Caco-2 (cell line): ENCODE data around the gene EZR. TPM values are rescaled to one million over a fixed set of nuclear protein-coding genes. Genes with fewer than 3 reads are reported as not detected.

Experiments used
- BruUV-seq: library from RNA; stranded (reverse); fragments of 400-500 nt; replicated peaks from 2 replicates; lab custom pipeline; 2021; lab: Mats Ljungman, UMichigan
- CTCF ChIA-PET: fragments of 300-600 bp; sonication (Branson Sonifier 250); formaldehyde crosslinking; loops from one replicate; lab custom pipeline; 2022; ENCODE audit warnings: antibody characterized with exemption; lab: Charles Lee
- POLR2A ChIA-PET: fragments of 300-600 bp; sonication (Branson Sonifier 250); formaldehyde crosslinking; loops from one replicate; lab custom pipeline; 2022; ENCODE audit warnings: antibody characterized with exemption; lab: Charles Lee
- DNase-seq, 2 experiments: peaks; one replicate each; pipeline versions ENCODE4 v3.0.0 to v3.0.0-alpha.2; 2020 to 2022
- H3K27me3 ChIP-seq: replicated peaks from 2 replicates; pipeline ENCODE4 v1.6.0; 2011; ENCODE audit warnings: low read length; ENCODE audit not compliant: control insufficient read depth, insufficient read depth
- H3K36me3 ChIP-seq: 2 replicates; pipeline ENCODE4 v1.5.1; 2011; ENCODE audit warnings: low read length; ENCODE audit not compliant: control insufficient read depth, insufficient read depth
- H3K4me1 ChIP-seq: fragments of 250-450 bp; sonication (Bioruptor Pico); 2 replicates; pipeline ENCODE4 v1.5.1; 2020; ENCODE audit warnings: mild to moderate bottlenecking
- H3K4me3 ChIP-seq: 2 replicates; pipeline ENCODE4 v1.5.1; 2011; ENCODE audit warnings: low read depth, mild to moderate bottlenecking, control low read depth, low read length
- H3K9me3 ChIP-seq: fragments of 250-450 bp; sonication (Bioruptor Pico); 2 replicates; pipeline ENCODE4 v1.5.1; 2020; ENCODE audit warnings: mild to moderate bottlenecking, moderate library complexity
- H3K27ac Mint-ChIP-seq: one replicate; pipeline ENCODE4 v1.8.0; 2022; ENCODE audit warnings: mixed read lengths; ENCODE audit not compliant: unreplicated experiment
- H3K27me3 Mint-ChIP-seq: one replicate; pipeline ENCODE4 v1.8.0; 2022; ENCODE audit warnings: mixed read lengths; ENCODE audit not compliant: insufficient read depth, unreplicated experiment
- H3K36me3 Mint-ChIP-seq: one replicate; pipeline ENCODE4 v1.8.0; 2022; ENCODE audit warnings: mild to moderate bottlenecking, mixed read lengths; ENCODE audit not compliant: insufficient read depth, unreplicated experiment
- H3K4me1 Mint-ChIP-seq: one replicate; pipeline ENCODE4 v1.8.0; 2022; ENCODE audit warnings: low read depth, mixed read lengths; ENCODE audit not compliant: unreplicated experiment
- H3K4me3 Mint-ChIP-seq: one replicate; pipeline ENCODE4 v1.8.0; 2022; ENCODE audit warnings: mild to moderate bottlenecking, moderate library complexity, mixed read lengths; ENCODE audit not compliant: unreplicated experiment
- H3K9me3 Mint-ChIP-seq: one replicate; pipeline ENCODE4 v1.8.0; 2022; ENCODE audit warnings: mixed read lengths; ENCODE audit not compliant: unreplicated experiment
- CTCF ChIP-seq, 2 experiments: fragments of 200-600 bp in 1 of 2; IDR thresholded peaks; 1 replicate in 1 of 2; 2 replicates in 1 of 2; pipeline versions ENCODE4 v1.5.1 to v1.8.0; 2011 to 2022; ENCODE audit warnings: antibody characterized with exemption in 1 of 2, control low read depth in 1 of 2, inconsistent platforms in 1 of 2, low read depth in 1 of 2, low read length in 1 of 2, mild to moderate bottlenecking in 1 of 2, moderate library complexity in 1 of 2; ENCODE audit not compliant: insufficient read depth in 1 of 2, severe bottlenecking in 1 of 2, unreplicated experiment in 1 of 2
- intact Hi-C: fragments of 100-400 bp; cut with micrococcal nuclease; formaldehyde crosslinking; loops from one replicate; pipeline ENCODE4 v1.10.0; 2022; ENCODE audit not compliant: unreplicated experiment
- microRNA-seq: library from miRNA; unstranded; fragments of <30 nt; microRNA quantifications from one replicate; pipeline ENCODE4 v1.2.0, GENCODE V29; 2022
- total RNA-seq: library from RNA; stranded (reverse); gene quantifications from 2 replicates; pipeline ENCODE4 v1.2.3, GENCODE V29; 2022

The EZR gene
- total RNA-seq, 1 experiment from 2014 or later: 290 TPM

GRCh38 chr6:158718461-158719046 lies 100.6 kb downstream of the EZR start:
- no peak overlapping the region for H3K27ac Mint-ChIP-seq
- Histone ChIP-seq H3K4me1 (peaks cover 28% of the 10 kb centered on the region), H3K9me3 (no peaks in the 10 kb centered on the region), H3K27me3 (no peaks in the 10 kb centered on the region), H3K36me3 (no peaks in the 10 kb centered on the region), H3K4me3 (no peak overlapping the region)
- H3K4me3 Mint-ChIP-seq: no peak overlapping the region
- ChIA-PET CTCF (interaction anchor here (0.6 to 1.3 kb wide), 6 partner anchors 11 to 452 kb away, joined by 3 to 6 read pairs (median 3); no protein-coding TSS in a partner anchor), POLR2A (interaction anchor here (1.0 kb wide), 1 partner anchor 281 kb away, joined by 3 read pairs; the partner anchor contains the start of gene RSPH3)
- peak; percentile 44 to 45 for TF ChIP-seq CTCF (IDR thresholded peaks at IDR 0.05; ENCODE audit: insufficient read depth in 1 of 2, low read depth in 1 of 2, low read length in 1 of 2, severe bottlenecking in 1 of 2, unreplicated experiment in 1 of 2)
- no peaks in the 10 kb centered on the region for H3K36me3 Mint-ChIP-seq
- no peaks in the 10 kb centered on the region for H3K9me3 Mint-ChIP-seq
- intact Hi-C loops: no loop called here
- DNase-seq: peak; percentile 36 to 48
- peaks cover 7% of the 10 kb centered on the region for H3K4me1 Mint-ChIP-seq
- no TSS peak for BruUV-seq
- H3K27me3 Mint-ChIP-seq: no peaks in the 10 kb centered on the region

- POLR2A ChIA-PET: interaction anchor here (0.6 kb wide), 1 partner anchor 227 kb away, joined by 3 read pairs; no protein-coding TSS in a partner anchor
- CTCF ChIA-PET: interaction anchor here (0.8 to 1.3 kb wide), 4 partner anchors 10 to 50 kb away, joined by 3 to 6 read pairs (median 4); no protein-coding TSS in a partner anchor
- H3K4me3 Mint-ChIP-seq: no peak overlapping the region
- H3K9me3 ChIP-seq: no peaks in the 10 kb centered on the region
- intact Hi-C loops: no loop called here
- no peaks in the 10 kb centered on the region for H3K27me3 ChIP-seq
- no peaks in the 10 kb centered on the region for H3K9me3 Mint-ChIP-seq
- BruUV-seq: no TSS peak
- no peak overlapping the region for H3K27ac Mint-ChIP-seq
- H3K4me1 ChIP-seq: peaks cover 28% of the 10 kb centered on the region
- no peaks in the 10 kb centered on the region for H3K36me3 Mint-ChIP-seq
- no peaks in the 10 kb centered on the region for H3K36me3 ChIP-seq
- no peaks in the 10 kb centered on the region for H3K27me3 Mint-ChIP-seq
- H3K4me3 ChIP-seq: no peak overlapping the region
- TF ChIP-seq CTCF (IDR thresholded peaks at IDR 0.05; ENCODE audit: insufficient read depth in 1 of 2, low read depth in 1 of 2, low read length in 1 of 2, severe bottlenecking in 1 of 2, unreplicated experiment in 1 of 2): no peak
- peaks cover 7% of the 10 kb centered on the region for H3K4me1 Mint-ChIP-seq
- no peak for DNase-seq
These were observed 101.5 kb downstream of the EZR start for GRCh38 chr6:158717341-158718330.

Small RNA genes lying within 50 kb of the gene (microRNA-seq; reads per million reads assigned to microRNA genes)
- not detected for gene MIR3918

Other genes starting within 250 kb of the EZR start
- gene DYNLT1, start 174.6 kb downstream of the EZR start, total RNA-seq: 95.6 and 96.6 TPM in 2 replicates
- gene SYTL3, start 169.3 kb downstream of the EZR start, total RNA-seq: 0.86 and 1.1 TPM in 2 replicates
- 3.0 and 3.4 TPM in 2 replicates for gene RSPH3, start 180.8 kb upstream of the EZR start, total RNA-seq
- not detected in 2 replicates for gene TAGAP, start 225.6 kb upstream of the EZR start, total RNA-seq